HG02798 (cell line): ENCODE results near the gene CA10.

ENCODE experiments used
- ATAC-seq: cut with Tn5 transposase; IDR thresholded peaks from one replicate; pipeline ENCODE4 v1.9.1; 2021; ENCODE audit warnings: mild to moderate bottlenecking; ENCODE audit not compliant: unreplicated experiment, poor library complexity

The CA10 gene

DNA sequence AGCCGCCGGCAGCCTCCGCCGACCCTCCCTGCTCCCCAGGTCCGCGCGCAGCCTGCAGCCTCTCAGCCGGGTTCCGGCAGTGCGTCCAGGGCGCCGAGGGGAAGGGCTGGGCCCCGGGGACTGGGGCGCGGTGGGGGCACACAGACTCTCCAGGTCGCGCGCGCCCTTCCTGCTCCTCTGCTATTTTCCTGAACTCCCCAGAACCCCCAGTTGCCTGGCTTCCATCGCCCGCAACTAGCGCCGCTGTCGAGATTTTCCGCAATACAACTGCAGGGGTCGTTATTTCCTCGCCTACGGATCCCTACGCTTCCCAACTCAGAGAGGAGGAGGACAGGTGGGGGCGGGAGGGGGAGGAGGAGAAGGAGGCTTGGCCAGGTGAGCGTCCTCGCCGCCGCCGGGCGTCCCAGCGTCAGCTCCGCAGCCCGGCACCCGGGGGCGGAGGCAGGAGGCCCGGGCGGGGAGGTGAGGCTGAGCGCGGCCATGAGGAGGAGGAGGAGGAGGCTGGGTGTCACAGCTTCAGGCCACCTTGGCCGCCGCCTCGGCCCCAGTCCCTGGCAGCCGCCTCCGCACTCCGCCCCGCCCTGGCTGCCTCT, at the start of gene CA10:
CA10 (minus strand) TSS at position 265 of the 593 bp plus-strand sequence.
- ATAC-seq, result no peak

DNA sequence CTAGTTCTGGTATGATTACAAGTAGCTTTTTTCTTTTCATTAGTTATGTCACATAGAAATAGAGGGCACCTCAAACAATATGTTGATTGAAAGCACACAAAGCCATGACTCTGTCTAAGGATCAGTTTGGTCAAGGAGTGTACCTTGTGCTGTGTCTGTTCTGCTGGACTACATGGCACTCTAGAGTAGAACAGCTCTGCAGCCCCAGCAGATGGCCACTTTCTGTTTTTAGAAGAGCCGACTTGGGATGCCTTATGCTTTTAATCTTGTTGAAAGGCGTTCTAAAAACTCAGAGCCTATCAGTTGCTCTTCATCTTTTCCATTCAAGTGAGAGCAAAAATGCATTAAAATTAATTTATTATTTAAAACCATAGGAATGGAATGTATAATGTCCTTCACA, 49.3 kb upstream of the CA10 start:
- no peak for ATAC-seq

DNA sequence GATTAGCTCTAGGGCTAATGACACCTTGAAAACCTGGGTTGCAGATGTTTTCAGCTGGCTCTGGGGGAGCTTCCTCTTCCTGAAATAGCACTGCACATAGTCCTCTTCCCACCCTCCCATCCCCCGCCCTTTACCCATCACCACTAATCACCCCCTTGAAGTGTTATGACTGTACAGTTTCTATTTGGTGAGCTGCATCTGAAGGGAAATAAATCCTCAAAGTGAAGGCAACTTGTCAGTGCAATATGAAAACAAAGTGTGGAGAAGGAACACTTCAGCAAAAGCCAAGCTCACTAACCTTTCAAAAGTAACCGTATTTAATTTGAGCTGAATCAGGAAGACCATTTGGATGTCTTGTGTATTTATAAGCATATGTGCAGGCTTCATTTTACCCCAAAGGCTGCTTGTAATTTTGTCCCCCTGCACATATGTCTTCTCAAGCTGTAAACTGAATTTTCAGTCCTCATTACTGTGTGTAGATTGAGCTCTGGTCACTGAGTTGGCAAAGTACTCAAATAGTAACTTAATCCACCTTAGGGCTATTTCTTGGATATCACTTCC, 44.1 kb upstream of the CA10 start:
- no peak for ATAC-seq

DNA sequence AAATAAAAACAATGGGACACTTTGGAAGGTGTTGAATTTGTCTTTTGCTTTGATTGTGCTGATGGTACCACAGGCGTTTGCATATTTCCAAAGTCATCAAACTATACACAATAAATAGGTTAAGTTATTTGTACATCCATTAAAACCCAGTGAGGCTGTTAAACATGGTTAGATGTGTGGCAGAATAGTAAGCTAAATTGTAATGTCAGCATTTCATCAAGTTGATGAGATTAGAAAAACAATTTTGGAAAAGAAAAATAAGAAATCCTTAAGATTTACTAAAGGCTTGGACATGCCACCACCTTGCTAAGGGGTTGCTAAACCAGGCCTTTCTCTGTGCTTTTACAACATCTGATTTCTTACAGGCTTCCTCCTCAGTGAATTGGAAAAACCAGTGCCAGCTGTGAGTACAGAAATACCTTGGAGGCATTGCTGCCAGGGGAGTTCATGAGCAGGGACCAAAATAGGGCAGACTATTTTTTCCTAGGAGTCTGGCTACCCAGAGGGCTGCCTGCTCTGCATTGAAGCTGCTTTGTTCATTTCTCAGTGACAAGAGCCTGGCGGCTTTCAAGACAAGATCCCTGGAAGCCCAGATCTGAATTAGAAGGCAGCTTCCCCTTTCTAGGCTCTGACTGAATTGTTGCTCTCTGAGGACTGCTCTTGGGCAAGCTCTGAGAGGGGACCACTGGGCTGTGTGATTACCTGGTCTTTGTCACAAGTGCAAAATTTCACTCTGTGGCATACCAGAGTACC, 43.4 kb upstream of the CA10 start:
- ATAC-seq, result no peak

DNA sequence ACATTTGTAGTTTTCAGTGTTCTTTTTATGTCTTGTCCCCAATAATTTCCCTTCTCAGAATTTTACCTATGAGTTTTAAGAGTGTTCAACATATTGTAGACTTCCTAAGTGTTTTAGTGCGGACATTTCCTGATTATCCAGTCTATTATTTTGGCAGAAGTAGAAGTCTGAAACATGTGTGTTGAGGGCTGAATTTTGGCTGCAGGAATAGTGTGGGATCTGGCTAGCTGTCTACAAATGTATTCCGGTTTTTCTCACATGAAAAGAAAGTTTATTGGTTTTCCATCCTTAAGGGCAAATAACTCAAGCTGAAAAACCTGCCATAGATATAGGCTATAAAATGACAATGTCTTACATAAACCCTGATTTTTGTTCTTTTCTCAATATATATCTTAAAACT, 33.0 kb upstream of the CA10 start:
- ATAC-seq, result no peak

DNA sequence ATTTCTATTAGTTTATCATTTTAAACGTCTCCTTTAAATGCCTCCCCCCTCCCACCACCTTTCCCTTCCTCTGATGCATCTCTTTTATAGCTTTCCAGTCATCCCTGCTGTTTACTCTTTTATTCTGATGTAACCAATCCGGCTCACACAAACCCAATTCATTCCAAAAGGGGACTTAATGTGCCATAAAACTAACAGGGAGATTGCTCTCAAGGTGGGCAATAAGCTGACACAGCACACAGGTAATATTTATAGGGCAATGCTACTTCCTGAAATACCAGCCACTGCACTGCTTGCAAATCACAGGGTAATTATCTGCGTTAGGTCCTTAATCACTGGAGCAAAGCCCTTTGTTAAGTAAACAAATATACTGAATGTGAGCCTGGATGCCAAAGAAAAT, 23.3 kb upstream of the CA10 start:
- ATAC-seq, result no peak

DNA sequence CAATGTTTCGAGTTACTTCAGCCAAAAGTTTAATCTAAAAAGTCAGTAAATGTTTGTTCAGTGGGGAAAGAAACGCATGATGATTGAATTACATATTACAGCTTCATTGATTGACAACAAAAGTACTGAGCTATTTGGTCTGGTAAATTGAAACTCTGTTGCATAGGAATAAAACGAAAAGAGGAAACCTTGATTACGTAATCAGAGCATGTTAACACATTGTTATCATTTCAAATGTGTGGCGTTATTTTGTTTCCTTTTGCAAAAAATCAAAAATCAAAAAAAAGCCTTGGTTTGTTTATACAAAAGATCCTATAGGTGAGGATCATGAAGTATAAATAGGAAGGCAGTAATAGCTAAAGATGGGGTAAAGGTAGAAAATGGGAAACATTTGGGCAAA, 19.5 kb upstream of the CA10 start:
- ATAC-seq, result no peak

DNA sequence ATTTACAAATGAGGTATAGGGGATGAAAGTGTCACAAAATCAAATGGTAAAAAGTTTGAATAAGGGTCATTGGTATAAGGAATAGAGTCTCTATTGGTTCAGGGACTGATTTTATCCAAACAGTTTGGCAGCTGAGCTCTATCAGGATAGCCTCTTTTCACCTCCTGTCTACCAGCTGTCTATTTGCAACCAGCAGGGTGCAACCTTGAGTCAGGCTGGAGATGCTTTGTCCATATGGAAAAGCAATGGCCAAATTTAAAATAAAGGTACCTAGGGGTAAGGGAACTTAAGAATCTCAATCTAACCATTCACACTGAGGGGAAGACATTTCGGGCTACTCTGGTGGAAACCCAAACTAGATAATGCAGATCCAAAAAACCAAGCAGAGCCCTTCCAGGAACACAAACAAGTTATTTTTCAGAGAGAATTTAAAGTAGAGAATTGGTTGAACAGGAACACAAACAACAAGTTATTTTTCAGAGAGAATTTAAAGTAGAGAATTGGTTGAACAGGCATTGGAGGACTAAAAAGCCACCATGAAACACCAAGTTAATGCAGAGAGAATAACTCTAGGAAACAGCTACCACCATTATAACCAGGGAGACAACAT, 12.6 kb upstream of the CA10 start:
- peak; percentile 35 for ATAC-seq

DNA sequence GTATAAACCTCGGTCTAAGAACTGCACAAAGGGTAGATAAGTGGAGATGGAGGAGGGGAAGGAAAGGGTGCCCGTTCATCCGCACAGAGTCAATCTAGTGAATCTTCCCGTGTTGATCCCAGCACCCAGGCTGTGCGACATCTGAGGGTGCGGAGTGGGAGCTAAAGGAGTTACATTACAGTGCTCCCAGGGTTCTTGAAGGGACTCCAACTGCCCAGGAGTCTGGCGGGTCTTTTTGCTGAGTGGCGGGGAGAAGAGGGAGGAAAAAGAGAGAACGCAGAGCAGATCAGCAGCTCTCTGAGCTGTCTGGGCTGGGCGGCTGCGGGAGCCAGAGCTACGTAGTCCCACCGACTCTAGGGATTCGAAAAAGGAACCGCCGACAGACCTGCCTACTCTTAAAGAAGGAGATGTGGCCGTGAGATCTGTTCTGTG, 1.6 kb upstream of the CA10 start:
- no peak for ATAC-seq

DNA sequence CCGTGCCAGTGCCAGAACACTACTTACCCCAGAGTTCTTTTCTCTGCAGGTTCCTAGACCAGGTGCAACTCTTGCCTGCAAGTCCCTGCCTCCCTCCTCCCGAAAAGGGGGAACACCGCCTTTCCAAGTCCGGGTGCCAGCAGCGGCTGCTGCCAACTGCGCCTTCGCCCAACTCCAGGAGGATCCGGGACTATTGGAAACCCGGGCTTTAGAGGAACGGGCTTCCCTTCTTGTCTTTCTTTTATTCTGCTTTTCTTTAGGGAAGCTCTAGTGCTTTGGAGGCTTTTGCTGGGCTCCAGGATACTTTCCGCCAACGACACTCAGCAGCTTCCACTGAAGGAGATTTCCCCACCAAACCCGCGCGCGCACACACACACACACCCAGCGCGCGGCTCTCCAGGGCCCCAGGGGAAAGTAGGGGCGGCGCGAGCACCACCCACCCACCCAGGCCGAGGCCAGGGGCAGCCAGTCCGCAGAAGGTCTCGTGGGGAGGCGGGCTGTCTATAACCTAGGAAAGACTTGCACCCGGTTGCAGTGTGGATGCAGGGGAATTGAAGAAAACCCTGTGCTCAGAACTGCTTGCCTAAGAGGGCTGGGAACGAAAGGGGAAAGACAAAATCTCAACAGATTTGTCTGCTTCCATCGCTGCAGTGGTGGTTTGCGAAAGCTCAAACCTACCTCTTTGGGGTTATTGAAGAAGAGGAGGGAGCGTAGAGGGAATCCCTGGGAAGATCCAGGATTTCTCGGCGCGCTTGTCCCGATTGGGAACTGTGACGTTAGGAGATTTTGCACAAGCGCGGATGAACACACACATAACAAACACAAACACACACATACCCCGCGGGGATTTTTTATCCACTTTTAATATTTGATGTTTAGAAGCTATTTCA, 977 bp upstream of the CA10 start:
- ATAC-seq, result no peak

DNA sequence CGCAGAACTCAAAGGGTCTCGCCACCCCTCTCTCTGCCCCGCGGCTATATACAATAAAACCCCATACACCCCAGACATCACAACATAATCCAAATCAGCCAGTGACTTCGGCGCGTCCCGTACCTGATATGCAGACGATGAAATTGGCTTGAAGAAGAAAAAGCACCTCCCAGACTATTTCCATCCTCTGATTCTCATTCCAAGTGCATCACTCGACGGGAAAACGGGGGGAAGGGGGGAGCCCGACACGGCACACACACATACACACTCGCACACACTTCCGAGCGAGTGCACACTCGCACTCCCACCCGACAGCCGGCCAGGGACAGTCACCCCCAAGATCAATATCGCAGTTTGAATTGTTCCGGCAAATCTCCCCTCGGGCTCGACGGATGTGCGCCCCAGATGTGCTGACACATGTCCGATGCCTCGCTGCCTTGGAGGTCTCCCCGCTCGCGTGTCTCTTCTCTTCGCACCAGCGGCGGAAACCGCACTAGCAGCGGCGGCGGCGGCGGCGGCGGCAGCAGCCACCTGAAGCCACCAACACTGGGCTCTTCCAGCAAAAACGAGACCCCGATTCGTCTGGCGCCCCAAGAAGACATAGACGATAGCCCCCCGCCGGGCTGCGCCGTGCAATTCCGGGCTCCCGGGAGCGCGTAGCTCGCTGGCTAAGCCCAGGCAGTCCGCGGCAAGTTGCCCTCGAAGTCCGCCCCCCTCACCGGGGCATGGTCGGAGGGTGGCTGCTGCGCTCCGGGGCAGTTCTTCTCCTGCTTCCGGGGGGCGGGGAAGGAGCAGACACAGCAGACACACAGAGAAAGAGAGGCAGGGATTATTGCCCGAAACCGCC, 688 bp downstream of the CA10 start:
- no peak for ATAC-seq

DNA sequence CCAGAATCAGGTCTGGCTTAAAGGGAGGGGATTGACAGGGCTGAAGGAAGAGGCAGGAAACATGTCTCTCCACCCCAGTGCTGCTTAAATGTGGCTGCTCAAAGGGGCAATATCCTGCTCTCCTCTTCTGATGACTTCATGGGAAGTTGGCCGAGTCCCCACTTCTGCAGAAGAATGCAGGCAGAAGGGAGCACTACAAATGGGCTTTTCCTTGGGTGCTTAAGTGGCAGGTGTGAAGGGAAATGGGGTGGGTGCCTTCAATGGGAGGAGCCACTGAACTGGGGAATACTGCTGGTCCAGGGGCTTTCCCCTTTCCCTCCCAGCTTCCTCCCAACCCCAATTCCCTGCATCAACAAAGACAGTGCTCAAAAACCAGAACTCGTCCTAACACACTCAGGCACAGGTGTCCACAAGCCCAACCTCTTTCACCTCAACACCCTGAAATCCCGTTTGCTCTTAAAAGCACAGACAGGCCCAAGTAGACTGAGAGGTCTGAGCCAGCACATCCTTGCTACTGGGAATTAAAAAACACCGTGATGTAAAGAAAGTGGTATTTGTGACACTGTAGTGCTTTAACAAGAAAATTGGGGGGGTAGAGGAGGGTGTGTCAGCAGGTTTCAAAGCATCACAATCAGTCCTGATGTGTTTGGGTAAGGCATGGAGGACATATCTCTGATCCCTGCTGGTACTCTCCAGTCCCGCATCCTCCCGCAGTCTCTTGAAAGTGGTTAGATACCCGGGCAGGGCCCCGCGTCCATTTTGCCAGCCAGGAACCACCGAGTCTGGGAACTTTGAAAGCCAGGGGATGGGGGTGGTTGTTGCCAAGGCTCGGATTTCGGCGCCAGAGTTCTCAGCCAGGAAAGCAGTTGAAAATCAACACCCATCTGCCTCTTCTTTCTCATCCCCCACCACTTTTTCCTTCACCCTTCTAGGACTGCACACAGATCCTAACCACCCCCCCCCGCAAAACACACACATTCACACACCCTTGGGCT, 1.6 kb downstream of the CA10 start:
- ATAC-seq, result no peak

DNA sequence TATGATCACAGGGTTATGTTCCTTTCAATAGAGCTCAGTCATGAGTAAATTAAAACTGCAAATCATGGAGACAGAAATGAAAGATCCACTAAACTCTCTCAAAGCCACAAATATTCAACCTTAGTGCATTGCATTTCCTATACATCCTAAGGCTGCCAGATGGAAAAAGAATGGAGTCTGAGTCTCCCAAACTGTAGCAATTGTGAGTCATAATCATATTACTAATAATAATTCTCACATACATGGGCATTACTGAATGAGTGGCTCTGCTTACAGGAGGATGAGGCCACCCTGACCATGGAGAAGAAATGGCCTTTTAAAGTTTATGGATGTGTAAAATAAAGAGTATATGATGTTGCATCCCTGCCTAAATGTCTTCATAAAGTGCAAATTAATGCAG, 3.2 kb downstream of the CA10 start:
- no peak for ATAC-seq

DNA sequence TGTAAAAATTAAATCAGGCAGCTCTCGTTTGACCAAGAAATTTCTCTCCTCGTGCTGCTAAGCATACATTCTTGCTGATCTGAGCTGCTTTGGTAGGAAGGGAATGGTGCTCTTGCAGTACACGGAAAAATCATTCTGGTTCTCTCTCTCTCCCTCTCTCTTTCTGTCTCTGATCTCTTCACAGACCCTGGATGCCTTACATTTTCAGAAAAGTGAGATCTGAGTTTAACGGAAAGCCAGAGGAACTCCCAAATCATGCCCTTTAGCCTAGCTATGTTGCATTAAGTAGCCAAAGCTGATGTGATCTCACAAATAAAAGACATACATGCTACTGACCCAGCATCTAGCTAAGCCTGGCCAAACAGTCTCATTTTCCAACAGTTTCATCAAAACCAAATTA, 4.0 kb downstream of the CA10 start:
- ATAC-seq, result no peak

DNA sequence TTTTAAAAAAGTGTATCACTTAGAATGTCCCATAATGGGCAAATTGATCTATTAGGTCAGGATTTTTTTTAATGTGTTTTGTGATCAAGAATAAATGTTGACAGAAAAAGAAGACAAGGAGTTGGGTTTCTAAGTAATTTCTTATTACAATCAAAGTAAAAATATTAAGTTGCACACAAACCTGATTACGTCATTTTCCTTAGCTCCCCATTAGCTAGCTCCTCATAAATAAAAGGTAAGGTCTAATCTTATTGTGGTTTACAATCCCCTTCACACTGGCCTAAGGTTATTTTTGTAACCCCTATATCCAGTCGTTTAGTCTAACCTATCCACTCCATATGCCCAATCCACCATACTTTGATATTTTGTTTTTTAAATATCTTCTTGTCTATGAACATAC, 7.6 kb downstream of the CA10 start:
- ATAC-seq, result no peak

DNA sequence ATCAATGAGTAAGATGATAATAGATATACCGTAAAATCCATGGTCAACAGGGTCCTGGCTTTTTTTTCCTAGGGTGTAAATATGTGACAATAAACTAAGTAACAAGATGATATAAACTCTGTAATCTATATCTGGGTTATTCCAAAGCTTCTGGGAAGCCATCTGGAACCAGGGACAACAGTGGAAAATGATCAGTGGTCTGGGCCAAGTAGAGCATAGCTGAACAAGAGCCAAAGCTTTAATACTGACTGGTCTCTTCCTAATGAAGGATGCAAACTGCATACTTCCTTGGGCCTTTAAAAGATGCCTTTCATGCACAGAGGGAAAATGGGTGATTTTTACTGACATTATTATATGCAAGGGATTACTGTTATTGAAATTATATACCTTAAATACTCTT, 8.9 kb downstream of the CA10 start:
- ATAC-seq, result no peak

DNA sequence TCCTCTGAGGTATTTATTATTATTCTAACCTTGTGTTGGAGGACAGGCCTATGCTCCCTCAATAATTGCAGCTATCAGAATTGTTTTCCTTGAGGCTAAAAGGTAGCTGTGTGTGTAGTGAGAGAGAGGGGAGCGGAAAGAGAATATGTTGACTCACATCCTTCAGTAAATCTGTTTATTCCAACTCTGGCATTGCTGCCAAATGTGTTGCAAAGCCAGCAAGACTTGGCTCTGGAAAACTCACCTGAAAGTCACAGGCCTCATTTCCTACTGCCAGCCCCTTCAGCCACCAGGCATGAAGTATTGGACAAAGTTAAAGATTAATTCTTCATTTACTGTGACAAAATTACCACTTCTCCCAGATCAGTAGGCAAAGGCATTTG, 9.6 kb downstream of the CA10 start:
- ATAC-seq, result no peak

DNA sequence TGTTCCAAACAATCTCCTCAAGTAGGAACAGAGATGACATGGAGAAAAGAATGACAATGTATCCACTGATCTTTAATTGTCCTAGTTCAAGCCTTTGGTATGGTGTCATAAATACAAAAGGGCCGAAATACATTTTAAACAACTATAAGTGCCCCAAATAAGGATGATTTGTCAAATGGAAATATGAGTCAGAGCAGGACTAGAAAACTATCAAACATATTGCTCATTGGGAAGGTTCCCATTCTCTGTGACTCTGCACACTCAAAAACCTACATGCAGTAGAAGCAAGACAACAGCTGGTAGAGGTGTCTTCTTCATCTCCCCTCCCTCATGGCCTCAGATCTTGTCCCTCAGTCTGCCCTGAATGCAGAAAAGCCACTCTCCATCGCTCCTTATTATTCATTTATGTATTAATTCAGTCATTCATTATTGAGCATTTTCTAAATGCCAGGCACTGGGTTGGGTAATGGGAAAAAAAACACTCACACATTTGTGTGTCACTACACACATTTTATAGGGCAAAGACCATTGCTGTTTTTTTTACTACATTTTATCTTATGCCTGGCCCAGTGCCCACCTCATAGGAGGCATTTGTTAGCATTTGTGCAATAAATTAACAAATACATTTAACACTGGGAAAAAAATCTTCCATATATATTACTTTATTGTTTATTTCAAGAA, 10.1 kb downstream of the CA10 start:
- peak; percentile 26 for ATAC-seq
